HCT116 (cell line): Measurements from ENCODE around the gene SPACA6. TPM values are rescaled to one million over a fixed set of nuclear protein-coding genes. Genes with fewer than 3 reads are reported as not detected.

Experiments
- ATAC-seq: fragments of 200-7000 bp; cut with Tn5 transposase; 2 replicates; pipeline ENCODE4 v1.9.1; 2020; ENCODE audit warnings: mild to moderate bottlenecking, moderate library complexity
- BruUV-seq: library from RNA; stranded (reverse); fragments of 400-500 nt; replicated peaks from 2 replicates; lab custom pipeline; 2021; lab: Mats Ljungman, UMichigan
- CTCF ChIA-PET: fragments of 300-600 bp; sonication (Branson Sonifier 250); formaldehyde crosslinking; loops from one replicate; lab custom pipeline; 2021; ENCODE audit warnings: antibody characterized with exemption; lab: Charles Lee
- POLR2A ChIA-PET: fragments of 300-600, 350-600 bp; sonication (Branson Sonifier 250); formaldehyde crosslinking; loops from one replicate; lab custom pipeline; 2021; ENCODE audit warnings: antibody characterized with exemption; lab: Charles Lee
- RAD21 ChIA-PET, 2 experiments: fragments of 300-600 bp; sonication (Branson Sonifier 250); formaldehyde crosslinking; loops; one replicate each; lab custom pipeline; 2023; ENCODE audit warnings: low total read pairs in 2 of 2; ENCODE audit not compliant: uncharacterized antibody in 2 of 2, unreplicated experiment in 2 of 2, low non-redundant PET in 1 of 2; lab: Charles Lee
- DNase-seq: peaks from one replicate; pipeline ENCODE4 v3.0.0-alpha.2; 2010; ENCODE audit warnings: low read depth, low spot score
- H2AFZ ChIP-seq: fragments of 200-600 bp; shearing (Covaris generic), sonication (generic); 2 replicates; pipeline ENCODE4 v1.6.1; 2017; ENCODE audit warnings: low read depth, mixed run types, mixed read lengths, antibody characterized with exemption, low read length; ENCODE audit not compliant: poor library complexity, severe bottlenecking
- H3K27ac ChIP-seq: 2 replicates; pipeline ENCODE4 v1.5.1; 2012; ENCODE audit warnings: low read depth, low read length
- H3K27me3 ChIP-seq: fragments of 200-600 bp; sonication (generic); 2 replicates; pipeline ENCODE4 v1.6.1; 2016; ENCODE audit warnings: mixed run types, low read length, mixed read lengths; ENCODE audit not compliant: insufficient read depth
- H3K36me3 ChIP-seq, 2 experiments: fragments of 200-500 bp in 1 of 2; fragments of 200-600 bp in 1 of 2; sonication (Bioruptor generic) in 1 of 2; sonication (generic) in 1 of 2; 2 replicates each; pipeline versions ENCODE4 v1.5.1 to v1.6.1; 2014 to 2016; ENCODE audit warnings: low read length in 2 of 2, inconsistent platforms in 1 of 2, mixed read lengths in 1 of 2, mixed run types in 1 of 2; ENCODE audit not compliant: insufficient read depth in 2 of 2, control insufficient read depth in 1 of 2
- H3K4me1 ChIP-seq, 2 experiments: fragments of 200-600 bp in 1 of 2; sonication (generic) in 1 of 2; 2 replicates each; pipeline versions ENCODE4 v1.5.1 to v1.6.1; 2012 to 2017; ENCODE audit warnings: low read length in 2 of 2, inconsistent platforms in 1 of 2, mild to moderate bottlenecking in 1 of 2, mixed read lengths in 1 of 2, mixed run types in 1 of 2, moderate library complexity in 1 of 2; ENCODE audit not compliant: insufficient read depth in 2 of 2, control insufficient read depth in 1 of 2
- H3K4me2 ChIP-seq: fragments of 200-600 bp; sonication (generic); 2 replicates; pipeline ENCODE4 v1.6.1; 2017; ENCODE audit warnings: mixed run types, low read length, mixed read lengths
- H3K4me3 ChIP-seq, 2 experiments: fragments of 200-600 bp in 1 of 2; sonication (generic) in 1 of 2; replicated peaks in 1 of 2; 2 replicates each; pipeline ENCODE4 v1.5.1; 2011 to 2016; ENCODE audit warnings: low read length in 2 of 2, control low read depth in 1 of 2, low read depth in 1 of 2, mild to moderate bottlenecking in 1 of 2, mixed read lengths in 1 of 2, mixed run types in 1 of 2
- H3K79me2 ChIP-seq: fragments of 200-600 bp; sonication (generic); 2 replicates; pipeline ENCODE4 v1.6.1; 2017; ENCODE audit warnings: mild to moderate bottlenecking, mixed run types, low read length, moderate library complexity, mixed read lengths; ENCODE audit not compliant: insufficient read depth
- H3K9ac ChIP-seq: fragments of 200-600 bp; sonication (generic); 2 replicates; pipeline ENCODE4 v1.6.1; 2016; ENCODE audit warnings: low read length, mixed read lengths
- H3K9me2 ChIP-seq: fragments of 200-600 bp; sonication (generic), shearing (Covaris generic); 2 replicates; pipeline ENCODE4 v1.6.1; 2017; ENCODE audit warnings: mixed run types, mild to moderate bottlenecking, moderate library complexity; ENCODE audit not compliant: insufficient read depth
- H3K9me3 ChIP-seq, 2 experiments: fragments of 200-500 bp in 1 of 2; fragments of 200-600 bp in 1 of 2; sonication (Bioruptor generic) in 1 of 2; sonication (generic) in 1 of 2; 2 replicates each; pipeline ENCODE4 v1.6.1; 2014 to 2017; ENCODE audit warnings: low read length in 2 of 2, mixed read lengths in 2 of 2, inconsistent platforms in 1 of 2, low read depth in 1 of 2, mild to moderate bottlenecking in 1 of 2, mixed run types in 1 of 2, moderate library complexity in 1 of 2; ENCODE audit not compliant: control insufficient read depth in 1 of 2, insufficient read depth in 1 of 2
- H4K20me1 ChIP-seq: fragments of 200-600 bp; sonication (generic), shearing (Covaris generic); 2 replicates; pipeline ENCODE4 v1.6.1; 2017; ENCODE audit warnings: mixed run types, mild to moderate bottlenecking, moderate library complexity; ENCODE audit not compliant: insufficient read depth
- ATF3 ChIP-seq: IDR thresholded peaks from 2 replicates; pipeline ENCODE4 v1.6.1; 2012
- CBX3 ChIP-seq: IDR thresholded peaks from 2 replicates; pipeline ENCODE4 v1.6.1; 2012; ENCODE audit warnings: low read depth
- CEBPB ChIP-seq: IDR thresholded peaks from 2 replicates; pipeline ENCODE4 v1.6.1; 2012; ENCODE audit warnings: low read depth
- ELF1 ChIP-seq: IDR thresholded peaks from 2 replicates; pipeline ENCODE4 v1.6.1; 2012; ENCODE audit warnings: low read depth, borderline replicate concordance
- EZH2 ChIP-seq: fragments of 200-600 bp; sonication (generic); IDR thresholded peaks from 2 replicates; pipeline ENCODE4 v1.6.1; 2017; ENCODE audit warnings: antibody characterized with exemption, mixed run types
- FOSL1 ChIP-seq: IDR thresholded peaks from 2 replicates; pipeline ENCODE4 v1.6.1; 2012; ENCODE audit warnings: low read depth
- JUND ChIP-seq: IDR thresholded peaks from 2 replicates; pipeline ENCODE4 v1.6.1; 2012
- MAX ChIP-seq: IDR thresholded peaks from 2 replicates; pipeline ENCODE4 v1.6.1; 2012
- POLR2A ChIP-seq: IDR thresholded peaks from 2 replicates; pipeline ENCODE4 v1.7.0; 2011; ENCODE audit warnings: borderline replicate concordance; ENCODE audit not compliant: insufficient read depth, insufficient read length; ENCODE audit errors: extremely low read depth
- POLR2AphosphoS5 ChIP-seq: IDR thresholded peaks from 2 replicates; pipeline ENCODE4 v1.6.1; 2011; ENCODE audit warnings: mild to moderate bottlenecking, low read depth, low read length, moderate library complexity
- RAD21 ChIP-seq: IDR thresholded peaks from 2 replicates; pipeline ENCODE4 v1.6.1; 2012; ENCODE audit warnings: low read depth, mild to moderate bottlenecking
- SP1 ChIP-seq: IDR thresholded peaks from 2 replicates; pipeline ENCODE4 v1.6.1; 2012; ENCODE audit warnings: low read depth
- SRF ChIP-seq: IDR thresholded peaks from 2 replicates; pipeline ENCODE4 v1.6.1; 2012; ENCODE audit warnings: low read depth
- TCF7L2 ChIP-seq: IDR thresholded peaks from 2 replicates; pipeline ENCODE4 v1.7.0; 2011; ENCODE audit warnings: borderline replicate concordance, inconsistent platforms; ENCODE audit not compliant: insufficient read depth, insufficient read length; ENCODE audit errors: extremely low read depth
- YY1 ChIP-seq: IDR thresholded peaks from 2 replicates; pipeline ENCODE4 v1.6.1; 2011; ENCODE audit warnings: low read length, low read depth, moderate library complexity, mild to moderate bottlenecking; ENCODE audit not compliant: insufficient replicate concordance; ENCODE audit errors: extremely low read depth
- ZBTB33 ChIP-seq: IDR thresholded peaks from 2 replicates; pipeline ENCODE4 v1.6.1; 2011; ENCODE audit warnings: mild to moderate bottlenecking, low read length, moderate library complexity; ENCODE audit not compliant: insufficient replicate concordance; ENCODE audit errors: extremely low read depth
- ZFX ChIP-seq: fragments of 450-650 bp; IDR thresholded peaks from 2 replicates; pipeline ENCODE4 v1.6.1; 2017
- ZNF274 ChIP-seq: fragments of 200-500 bp; sonication (Bioruptor generic); IDR thresholded peaks from 2 replicates; pipeline ENCODE4 v1.6.1; 2014; ENCODE audit warnings: mild to moderate bottlenecking, low read depth, low read length, inconsistent platforms
- intact Hi-C: fragments of 100-400 bp; cut with micrococcal nuclease; formaldehyde crosslinking; loops from 2 replicates; pipeline ENCODE4 v1.10.0; 2022
- total RNA-seq: library from RNA; stranded (reverse); gene quantifications from one replicate; pipeline ENCODE4 v1.2.1, GENCODE V29; 2021; ENCODE audit not compliant: unreplicated experiment

Gene SPACA6
- total RNA-seq, 1 experiment from 2014 or later, result 13.9 TPM

- H3K79me2 ChIP-seq, result peaks cover under 1% of the 10 kb centered on the region; the same call in 1 of the 2 replicates
- ATAC-seq, result no peak
- TF ChIP-seq SRF, result no peak
- no peak for TF ChIP-seq POLR2AphosphoS5
- peaks cover 12 to 20% of the 10 kb centered on the region in 2 experiments; a peak in 3 of 4 replicates for H3K4me1 ChIP-seq
- no peak overlapping the region for H2AFZ ChIP-seq
- no peak overlapping the region for H3K9ac ChIP-seq
- no peaks in the 10 kb centered on the region for H3K27me3 ChIP-seq
- no peaks in the 10 kb centered on the region for H4K20me1 ChIP-seq
- H3K4me3 ChIP-seq, result no peak overlapping the region
- H3K27ac ChIP-seq, result no peak overlapping the region
- RAD21 ChIA-PET, result no interaction called here
- 0 out of 4 replicates have a peak, but pooled peaks cover 0 to 3% of the 10 kb centered on the region in 2 experiments for H3K36me3 ChIP-seq
- H3K4me2 ChIP-seq, result no peak overlapping the region
- no peaks in the 10 kb centered on the region for H3K9me3 ChIP-seq
- CTCF ChIA-PET, result no interaction called here
- no peak for DNase-seq
- POLR2A ChIA-PET, result interaction anchor here (0.5 to 1.3 kb wide), 2 partner anchors 35 to 42 kb away, joined by 3 read pairs; partner anchors contain the start of gene FPR1
- intact Hi-C loops, result no loop called here
- BruUV-seq, result no TSS peak
- H3K9me2 ChIP-seq, result no peaks in the 10 kb centered on the region
Observed at GRCh38 chr19:51710163-51710562, 17.0 kb downstream of the SPACA6 start.

GRCh38 chr19:51711702-51712101, 18.6 kb downstream of the SPACA6 start:
- Histone ChIP-seq H3K9me3 (no peaks in the 10 kb centered on the region), H3K27ac (no peak overlapping the region), H3K79me2 (no peaks in the 10 kb centered on the region), H3K4me3 (no peak overlapping the region), H4K20me1 (no peaks in the 10 kb centered on the region), H3K9ac (no peak overlapping the region), H2AFZ (no peak overlapping the region), H3K27me3 (no peaks in the 10 kb centered on the region), H3K36me3 (no peaks in the 10 kb centered on the region), H3K4me2 (no peak overlapping the region), H3K9me2 (no peaks in the 10 kb centered on the region), H3K4me1 (peaks cover 9 to 17% of the 10 kb centered on the region in 2 experiments; a peak in 3 of 4 replicates)
- ATAC-seq, result no peak
- DNase-seq, result no peak
- BruUV-seq, result no TSS peak
- ChIA-PET CTCF (no interaction called here), POLR2A (no interaction called here), RAD21 (no interaction called here)
- intact Hi-C loops, result loop anchor here (1.0 kb wide), 1 partner anchor 67 kb away; no protein-coding TSS in a partner anchor
- no peak for TF ChIP-seq FOSL1
- no peak for TF ChIP-seq RAD21
- no peak for TF ChIP-seq TCF7L2
- no peak for TF ChIP-seq ATF3
- no peak for TF ChIP-seq ELF1
- TF ChIP-seq POLR2A, result no peak
- no peak for TF ChIP-seq SRF
- TF ChIP-seq ZFX, result no peak
- TF ChIP-seq CBX3, result no peak
- no peak for TF ChIP-seq SP1
- TF ChIP-seq EZH2, result no peak
- no peak for TF ChIP-seq MAX
- TF ChIP-seq JUND, result no peak
- TF ChIP-seq ZNF274, result no peak
- TF ChIP-seq ZBTB33, result no peak
- no peak for TF ChIP-seq YY1
- TF ChIP-seq POLR2AphosphoS5, result no peak
- TF ChIP-seq CEBPB, result no peak
